ES-I3 (cell line): Measurements from ENCODE around the gene PROSER3.
A peak's percentile ranks its signal among the peaks of the same experiment; 100 is the strongest.

Experiments
- H3K36me3 ChIP-seq: 2 replicates; pipeline ENCODE4 v1.6.1; 2013; ENCODE audit warnings: mild to moderate bottlenecking, low read length, control low read depth, moderate library complexity; ENCODE audit not compliant: insufficient read depth
- H3K4me1 ChIP-seq: 2 replicates; pipeline ENCODE4 v1.6.1; 2013; ENCODE audit warnings: mild to moderate bottlenecking, control low read depth, low read length; ENCODE audit not compliant: insufficient read depth
- H3K9ac ChIP-seq: 2 replicates; pipeline ENCODE4 v1.6.1; 2013; ENCODE audit warnings: low read depth, mild to moderate bottlenecking, low read length, moderate library complexity
- H3K9me3 ChIP-seq: 2 replicates; pipeline ENCODE4 v1.6.1; 2013; ENCODE audit warnings: mild to moderate bottlenecking, low read length, moderate library complexity; ENCODE audit not compliant: control insufficient read depth, insufficient read depth

Gene PROSER3

DNA sequence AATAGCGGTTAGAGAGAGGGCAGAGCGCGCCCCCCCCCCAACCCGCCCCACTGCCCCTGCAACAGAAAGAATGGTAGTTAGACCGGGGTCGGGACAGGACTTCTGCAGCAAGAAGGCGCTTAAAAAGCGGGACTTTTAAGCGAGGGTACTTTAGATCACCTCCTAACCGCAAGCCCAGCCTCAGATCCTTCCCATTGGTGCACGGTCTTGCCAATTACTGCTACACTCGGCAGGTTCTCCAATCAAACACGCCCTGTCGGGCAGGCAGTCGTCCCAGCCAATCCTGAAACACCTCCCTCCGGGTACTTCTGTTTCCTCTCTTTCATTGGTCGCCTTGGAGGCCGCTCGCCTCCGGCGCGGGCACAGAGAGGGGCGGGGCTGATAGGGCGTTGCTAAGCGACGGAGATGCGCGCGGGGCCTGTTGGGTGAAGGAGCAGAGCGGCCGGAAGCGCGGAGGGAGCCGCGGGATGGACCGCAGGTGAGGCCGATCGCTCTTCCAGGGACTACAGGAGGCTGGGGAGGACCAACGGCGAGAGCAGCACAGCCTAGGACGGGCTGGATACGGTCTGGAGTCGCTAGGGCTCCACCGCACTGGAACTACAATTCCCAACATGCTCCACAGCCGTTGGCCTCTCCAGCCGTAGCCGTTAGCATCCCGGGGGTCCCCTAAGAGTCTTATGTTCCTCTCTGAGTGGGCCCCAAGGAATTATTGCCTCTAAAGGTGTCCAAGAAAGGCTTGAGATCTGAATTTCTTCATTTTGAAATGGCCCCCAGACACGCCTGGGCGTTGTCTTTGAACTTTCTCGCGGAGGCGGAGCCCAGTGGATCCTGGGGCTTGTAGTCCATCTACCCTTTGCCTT lies at the start of gene PROSER3:
Gene PROSER3 (plus strand): TSS at position 428 of the 860 bp plus-strand sequence. CDS start 40 bp downstream, at position 468.
- Histone ChIP-seq H3K36me3 (no peaks in the 10 kb centered on the region), H3K9ac (peak within 1 kb of the TSS; percentile 95), H3K9me3 (no peaks in the 10 kb centered on the region), H3K4me1 (peaks cover 3% of the 10 kb centered on the region; the same call in 1 of the 2 replicates)

DNA sequence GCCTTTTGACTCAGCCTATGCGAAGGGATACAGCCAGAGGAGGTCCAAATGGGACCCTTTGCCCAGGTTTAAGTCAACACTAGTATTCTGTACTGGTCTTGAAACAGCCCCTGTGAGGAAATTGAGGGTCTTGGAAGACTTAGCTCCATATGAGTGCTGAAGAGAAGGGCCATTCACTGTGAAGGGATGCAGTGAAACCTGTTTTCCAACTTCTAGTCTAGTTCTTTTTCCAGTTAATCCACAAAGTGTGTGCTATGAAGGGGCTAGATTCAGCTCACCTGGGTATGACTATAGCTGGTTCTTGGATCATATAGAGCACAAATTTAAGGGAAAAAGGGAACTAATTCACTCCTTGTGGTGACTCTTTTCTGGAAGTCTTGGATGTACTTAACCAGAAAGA lies 49.6 kb upstream of the PROSER3 start:
- Histone ChIP-seq H3K4me1 (peaks cover 12% of the 10 kb centered on the region), H3K9ac (no peak overlapping the region), H3K36me3 (no peaks in the 10 kb centered on the region), H3K9me3 (no peaks in the 10 kb centered on the region)

DNA sequence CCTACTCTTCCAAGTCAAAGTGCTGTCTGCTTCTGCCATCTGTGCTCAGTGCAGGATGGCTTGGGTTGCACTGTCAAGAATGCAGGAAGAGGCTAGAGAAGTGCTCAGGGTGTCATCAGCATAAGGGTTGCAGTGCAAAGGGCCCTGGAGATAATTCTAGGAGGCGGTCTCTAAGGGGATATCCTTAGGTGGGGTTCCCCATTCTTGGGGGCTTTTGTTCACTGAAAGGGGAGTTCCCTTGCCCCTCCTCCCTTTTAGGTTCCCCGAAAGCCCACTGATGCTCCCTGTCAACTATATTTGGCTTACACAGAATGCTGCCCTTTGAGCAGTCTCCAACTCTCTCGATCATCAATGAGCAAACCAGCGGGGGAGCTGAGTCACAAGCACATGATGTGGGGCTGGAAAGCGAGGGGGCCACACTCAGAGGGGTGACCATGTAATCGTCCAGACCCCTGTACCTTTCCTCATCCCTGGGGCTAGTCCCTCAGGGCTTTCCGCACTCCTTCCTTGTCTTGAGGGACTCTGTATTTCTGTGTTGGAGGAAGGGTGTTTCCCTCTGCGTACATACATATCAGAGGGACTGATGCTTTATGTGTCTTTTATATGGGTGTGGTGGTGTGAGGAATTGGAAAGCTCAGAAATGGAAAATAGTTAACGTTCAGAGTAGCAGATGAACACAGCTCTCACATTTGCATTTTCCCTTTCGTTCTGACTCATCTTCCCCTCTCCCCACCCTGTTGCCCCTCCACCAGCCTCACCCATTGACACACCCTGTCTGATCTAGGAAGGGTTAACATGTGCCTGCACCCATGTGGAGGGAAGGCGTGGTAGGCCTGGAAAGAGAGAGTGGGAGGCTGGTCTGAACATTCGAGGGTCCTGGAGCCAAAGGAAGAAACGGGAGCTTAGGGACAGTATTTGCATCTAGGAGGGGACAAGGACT lies 46.9 kb upstream of the PROSER3 start:
- Histone ChIP-seq H3K36me3 (no peaks in the 10 kb centered on the region), H3K9ac (peak overlapping the region; percentile 20; the same call in 1 of the 2 replicates), H3K4me1 (peaks cover 18% of the 10 kb centered on the region), H3K9me3 (no peaks in the 10 kb centered on the region)

- H3K36me3 ChIP-seq, result no peaks in the 10 kb centered on the region
- H3K9ac ChIP-seq, result no peak overlapping the region
- peaks cover 18% of the 10 kb centered on the region for H3K4me1 ChIP-seq
- no peaks in the 10 kb centered on the region for H3K9me3 ChIP-seq
Observed at GRCh38 chr19:35712567-35713505, 45.1 kb upstream of the PROSER3 start.

- no peak overlapping the region for H3K9ac ChIP-seq
- no peaks in the 10 kb centered on the region for H3K36me3 ChIP-seq
- H3K9me3 ChIP-seq, result no peaks in the 10 kb centered on the region
- H3K4me1 ChIP-seq, result peaks cover 18% of the 10 kb centered on the region
Observed at GRCh38 chr19:35713506-35713850, 44.5 kb upstream of the PROSER3 start.

DNA sequence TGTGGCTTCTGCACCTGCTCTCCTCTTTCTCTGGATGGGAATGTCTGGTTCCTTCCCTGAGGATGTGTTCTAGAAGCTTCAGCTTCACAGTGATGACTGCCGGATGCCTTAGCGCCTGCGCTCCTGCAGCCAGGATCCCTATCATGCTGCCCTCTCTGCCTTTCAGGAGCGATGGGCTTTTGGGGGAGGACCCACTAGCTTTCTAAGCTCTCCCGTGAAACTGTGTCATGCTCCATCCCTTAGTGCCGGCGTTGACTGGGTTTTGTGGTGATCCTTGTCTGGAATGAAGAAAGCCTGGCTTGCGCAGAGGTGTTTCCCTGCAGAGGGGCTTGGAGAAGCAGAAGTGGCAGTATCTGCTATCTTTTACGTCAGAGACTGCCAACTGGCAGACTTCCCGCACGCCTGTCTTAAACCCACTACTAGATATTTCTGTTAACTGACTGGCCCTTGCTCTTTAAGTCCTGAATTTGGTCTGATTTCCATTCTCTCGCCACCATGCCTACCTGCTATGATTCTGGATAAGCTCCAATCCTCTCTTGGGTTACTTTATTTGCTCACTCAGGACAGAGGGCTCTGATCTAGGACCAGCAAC lies 44.0 kb upstream of the PROSER3 start:
- H3K9ac ChIP-seq, result no peak overlapping the region
- H3K9me3 ChIP-seq, result no peaks in the 10 kb centered on the region
- H3K36me3 ChIP-seq, result no peaks in the 10 kb centered on the region
- peaks cover 18% of the 10 kb centered on the region for H3K4me1 ChIP-seq

DNA sequence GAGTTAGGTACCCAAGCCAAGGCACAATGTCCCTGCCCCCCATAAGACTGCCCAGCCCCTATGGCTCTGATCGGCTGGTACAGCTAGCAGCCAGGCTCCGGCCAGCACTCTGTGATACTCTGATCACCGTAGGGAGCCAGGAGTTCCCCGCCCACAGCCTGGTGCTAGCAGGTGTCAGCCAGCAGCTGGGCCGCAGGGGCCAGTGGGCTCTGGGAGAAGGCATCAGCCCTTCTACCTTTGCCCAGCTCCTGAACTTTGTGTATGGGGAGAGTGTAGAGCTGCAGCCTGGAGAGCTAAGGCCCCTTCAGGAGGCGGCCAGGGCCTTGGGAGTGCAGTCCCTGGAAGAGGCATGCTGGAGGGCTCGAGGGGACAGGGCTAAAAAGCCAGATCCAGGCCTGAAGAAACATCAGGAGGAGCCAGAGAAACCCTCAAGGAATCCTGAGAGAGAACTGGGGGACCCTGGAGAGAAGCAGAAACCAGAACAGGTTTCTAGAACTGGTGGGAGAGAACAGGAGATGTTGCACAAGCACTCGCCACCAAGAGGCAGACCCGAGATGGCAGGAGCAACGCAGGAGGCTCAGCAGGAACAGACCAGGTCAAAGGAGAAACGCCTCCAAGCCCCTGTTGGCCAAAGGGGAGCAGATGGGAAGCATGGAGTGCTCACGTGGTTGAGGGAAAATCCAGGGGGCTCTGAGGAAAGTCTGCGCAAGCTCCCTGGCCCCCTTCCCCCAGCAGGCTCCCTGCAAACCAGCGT lies 43.2 kb upstream of the PROSER3 start:
- H3K4me1 ChIP-seq, result peaks cover 18% of the 10 kb centered on the region
- no peaks in the 10 kb centered on the region for H3K9me3 ChIP-seq
- H3K36me3 ChIP-seq, result no peaks in the 10 kb centered on the region
- H3K9ac ChIP-seq, result no peak overlapping the region

- peak overlapping the region; percentile 80 for H3K9ac ChIP-seq
- H3K4me1 ChIP-seq, result peaks cover 15% of the 10 kb centered on the region
- H3K9me3 ChIP-seq, result no peaks in the 10 kb centered on the region
- no peaks in the 10 kb centered on the region for H3K36me3 ChIP-seq
Observed at GRCh38 chr19:35715355-35715809, 42.6 kb upstream of the PROSER3 start.

GRCh38 chr19:35715981-35716800 lies 41.8 kb upstream of the PROSER3 start:
- Histone ChIP-seq H3K36me3 (no peaks in the 10 kb centered on the region), H3K4me1 (peaks cover 7% of the 10 kb centered on the region), H3K9ac (peak overlapping the region; percentile 80), H3K9me3 (no peaks in the 10 kb centered on the region)

DNA sequence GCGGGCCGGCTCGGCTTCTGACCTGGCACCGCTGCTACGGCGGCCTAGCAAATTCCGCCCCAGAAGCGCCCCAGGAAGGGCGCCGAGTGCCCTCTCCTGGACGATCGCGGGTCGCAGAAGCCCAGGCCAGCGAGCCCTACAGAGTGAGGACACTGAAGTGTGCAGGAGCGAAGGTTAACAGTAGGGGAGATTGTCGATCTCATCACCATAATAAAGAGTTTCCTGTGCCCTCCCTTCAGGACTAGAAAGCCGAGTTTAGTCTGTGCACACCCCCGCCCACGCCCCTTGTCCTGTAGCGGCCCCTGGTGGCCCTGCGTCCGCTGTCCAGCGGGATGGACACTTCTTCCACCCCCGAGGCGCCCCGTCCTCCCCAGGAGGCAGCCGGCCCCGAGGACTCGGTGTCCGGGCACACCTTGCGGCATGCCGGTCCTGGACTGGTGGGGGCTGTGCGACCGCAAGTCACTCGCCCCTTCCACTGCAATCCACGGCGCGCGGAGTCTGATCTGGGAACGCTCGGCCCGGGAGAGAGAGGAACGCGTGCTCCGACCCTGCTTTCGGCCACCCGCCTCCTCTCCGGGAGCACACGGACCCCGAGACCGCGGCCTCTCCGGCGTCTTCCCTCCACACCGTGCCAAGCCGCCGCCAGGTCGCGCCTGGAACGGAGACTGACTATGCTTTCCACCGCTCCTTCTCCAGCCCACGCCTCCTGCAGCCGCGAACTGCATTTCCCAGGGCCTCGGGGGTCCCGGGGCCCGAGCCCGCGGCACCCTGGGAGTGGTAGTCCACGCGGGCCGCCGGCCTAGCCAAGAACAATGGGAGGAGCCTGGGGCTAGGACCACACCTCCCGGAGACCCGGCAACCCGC lies 40.9 kb upstream of the PROSER3 start:
- Histone ChIP-seq H3K36me3 (no peaks in the 10 kb centered on the region), H3K9ac (peak overlapping the region; percentile 80), H3K4me1 (peaks cover 6% of the 10 kb centered on the region), H3K9me3 (no peaks in the 10 kb centered on the region)

DNA sequence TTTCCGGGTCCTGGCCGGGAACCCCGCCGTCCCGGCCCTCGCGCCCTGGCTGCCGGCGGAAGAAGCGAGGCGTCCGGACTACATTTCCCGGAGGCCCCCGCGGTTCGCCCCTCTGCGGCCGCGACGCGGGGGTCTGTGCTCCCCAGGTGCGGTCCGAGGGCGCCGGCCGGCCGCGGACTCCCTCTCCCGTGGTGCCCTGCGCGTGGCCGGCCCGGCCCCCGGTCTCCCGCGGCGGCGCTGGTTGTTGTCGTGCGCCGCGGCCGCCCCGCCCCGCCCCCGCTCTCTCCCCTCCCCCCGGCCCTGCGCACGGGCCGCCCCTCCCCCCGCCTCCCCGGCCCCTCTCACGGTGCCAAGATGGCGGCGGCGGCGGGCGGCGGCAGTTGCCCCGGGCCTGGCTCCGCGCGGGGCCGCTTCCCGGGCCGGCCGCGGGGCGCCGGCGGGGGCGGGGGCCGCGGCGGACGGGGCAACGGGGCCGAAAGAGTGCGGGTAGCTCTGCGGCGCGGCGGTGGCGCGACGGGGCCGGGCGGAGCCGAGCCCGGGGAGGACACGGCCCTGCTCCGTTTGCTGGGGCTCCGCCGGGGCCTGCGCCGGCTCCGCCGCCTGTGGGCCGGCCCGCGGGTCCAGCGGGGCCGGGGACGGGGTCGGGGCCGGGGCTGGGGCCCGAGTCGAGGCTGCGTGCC lies 40.2 kb upstream of the PROSER3 start, which contains the start of gene KMT2B:
Gene KMT2B (plus strand): TSS at position 339 of the 680 bp plus-strand sequence. CDS start 16 bp downstream, at position 355.
- Histone ChIP-seq H3K9me3 (no peaks in the 10 kb centered on the region), H3K9ac (peak within 1 kb of the TSS; percentile 80), H3K4me1 (peaks cover 6% of the 10 kb centered on the region), H3K36me3 (no peaks in the 10 kb centered on the region; the same call in 1 of the 2 replicates)
